Fibroblast of skin of left biceps (primary cell): ENCODE data around the gene EXOC3L1.

Experiments
- DNase-seq, 2 experiments: peaks; one replicate each; pipeline ENCODE4 v3.0.0-alpha.2; 2013; ENCODE audit warnings: low read depth in 2 of 2

EXOC3L1 gene

DNA sequence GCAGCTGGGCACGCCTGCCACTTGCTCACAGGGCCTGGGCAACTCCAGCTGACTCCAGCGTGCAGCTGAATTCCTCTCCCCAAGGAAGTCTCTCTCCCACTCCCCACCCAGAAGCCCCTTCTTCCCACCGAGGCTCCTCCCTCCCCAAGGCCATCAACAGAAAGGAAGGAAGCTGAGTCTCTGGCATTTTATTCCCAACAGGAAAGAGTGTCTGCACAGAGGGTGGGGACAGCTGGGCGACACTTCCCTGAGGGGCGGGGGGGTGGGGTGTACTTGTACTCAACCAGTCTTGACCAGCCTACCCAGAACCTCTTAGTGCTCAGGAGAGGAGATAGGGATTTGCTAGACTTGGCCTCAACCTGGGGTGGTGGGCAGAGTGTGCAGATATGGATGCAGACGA lies at the start of gene EXOC3L1:
EXOC3L1 (minus strand) TSS at position 96 of the 400 bp plus-strand sequence. CDS start 460 bp downstream, outside the sequence.
- DNase-seq = no peak

DNA sequence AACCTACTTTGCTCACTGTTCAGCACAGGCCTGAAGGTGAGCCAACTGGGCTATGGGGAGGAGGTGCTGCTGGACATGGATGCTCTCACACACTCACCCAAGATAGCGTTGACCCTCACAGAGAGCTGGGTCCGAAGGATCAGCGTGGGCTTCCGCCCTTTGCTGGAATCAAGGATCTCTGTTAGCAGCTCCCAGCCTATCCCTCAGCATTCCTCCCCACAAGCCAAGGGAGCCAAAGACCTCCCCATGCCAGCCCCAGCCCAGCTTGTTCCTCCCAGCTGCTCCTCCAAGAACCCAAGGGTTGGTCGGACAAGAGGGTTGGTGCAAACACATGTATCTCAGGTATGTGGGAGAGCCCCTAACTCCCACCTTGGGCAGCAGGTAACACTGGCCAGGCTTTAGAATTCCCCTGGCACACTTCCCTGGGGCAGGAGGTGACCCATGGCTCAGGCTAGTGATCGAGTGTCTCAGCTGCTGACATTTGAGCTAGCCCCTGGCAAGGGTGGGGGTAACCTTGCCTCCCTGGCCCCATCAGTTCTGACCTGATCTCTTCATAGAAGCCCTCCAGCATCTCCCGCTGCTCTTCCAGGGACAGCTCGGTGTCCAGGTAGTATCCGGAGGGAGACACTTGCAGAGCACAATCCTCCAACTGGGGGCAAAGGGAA lies 49.0 kb upstream of the EXOC3L1 start:
- no peak for DNase-seq

GRCh38 chr16:67238278-67238575 lies 48.3 kb upstream of the EXOC3L1 start:
- DNase-seq = no peak

- no peak for DNase-seq
Observed at GRCh38 chr16:67237396-67238277, 47.7 kb upstream of the EXOC3L1 start.

DNA sequence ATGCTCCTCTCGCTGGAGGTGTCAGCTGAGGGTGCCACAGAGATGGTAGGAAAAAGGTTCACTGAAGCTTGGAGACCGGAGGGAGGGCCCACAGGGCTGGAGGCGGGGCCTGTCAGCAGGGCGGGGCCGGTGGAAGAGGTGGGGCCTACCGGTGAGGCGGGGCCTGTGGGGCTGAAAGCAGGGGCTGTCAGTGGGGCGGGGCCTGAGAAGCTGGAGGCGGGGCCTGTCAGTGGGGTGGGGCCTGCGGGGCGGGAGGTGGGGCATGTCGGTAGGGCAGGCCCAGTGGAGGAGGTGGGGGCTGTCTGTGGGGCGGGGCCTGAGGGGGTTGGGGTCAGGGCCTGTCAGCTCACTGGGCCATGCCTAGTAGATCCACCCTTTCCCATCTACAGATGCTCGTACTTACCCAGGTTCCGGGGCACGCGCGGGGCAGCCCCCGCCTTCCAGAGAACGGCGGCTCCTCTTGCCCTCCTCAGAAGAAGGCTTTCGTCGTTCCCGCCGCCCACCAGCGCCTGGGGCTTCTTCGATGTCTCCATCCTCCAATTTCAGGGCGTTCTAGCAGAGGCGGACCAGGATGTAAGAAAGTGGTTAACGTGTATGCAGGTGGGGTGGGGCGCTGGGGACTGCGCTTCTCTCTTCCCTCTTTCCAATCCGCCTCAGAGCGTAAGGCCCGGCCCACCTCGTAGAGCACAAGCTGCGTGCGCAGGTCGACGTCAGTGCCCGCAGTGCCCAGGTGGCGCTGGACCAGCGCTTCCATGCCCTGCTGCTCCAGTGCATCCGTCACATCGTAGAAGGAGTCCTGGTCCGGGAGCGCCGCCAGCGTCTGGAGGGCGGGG lies 46.8 kb upstream of the EXOC3L1 start:
- no peak for DNase-seq

GRCh38 chr16:67235816-67236562 lies 46.1 kb upstream of the EXOC3L1 start:
- no peak for DNase-seq

- DNase-seq = no peak
Observed at GRCh38 chr16:67234180-67234597, 44.3 kb upstream of the EXOC3L1 start.

- DNase-seq = no peak
Observed at GRCh38 chr16:67233596-67233995, 43.7 kb upstream of the EXOC3L1 start.

- no peak for DNase-seq
Observed at GRCh38 chr16:67230809-67231660, 41.1 kb upstream of the EXOC3L1 start.

DNA sequence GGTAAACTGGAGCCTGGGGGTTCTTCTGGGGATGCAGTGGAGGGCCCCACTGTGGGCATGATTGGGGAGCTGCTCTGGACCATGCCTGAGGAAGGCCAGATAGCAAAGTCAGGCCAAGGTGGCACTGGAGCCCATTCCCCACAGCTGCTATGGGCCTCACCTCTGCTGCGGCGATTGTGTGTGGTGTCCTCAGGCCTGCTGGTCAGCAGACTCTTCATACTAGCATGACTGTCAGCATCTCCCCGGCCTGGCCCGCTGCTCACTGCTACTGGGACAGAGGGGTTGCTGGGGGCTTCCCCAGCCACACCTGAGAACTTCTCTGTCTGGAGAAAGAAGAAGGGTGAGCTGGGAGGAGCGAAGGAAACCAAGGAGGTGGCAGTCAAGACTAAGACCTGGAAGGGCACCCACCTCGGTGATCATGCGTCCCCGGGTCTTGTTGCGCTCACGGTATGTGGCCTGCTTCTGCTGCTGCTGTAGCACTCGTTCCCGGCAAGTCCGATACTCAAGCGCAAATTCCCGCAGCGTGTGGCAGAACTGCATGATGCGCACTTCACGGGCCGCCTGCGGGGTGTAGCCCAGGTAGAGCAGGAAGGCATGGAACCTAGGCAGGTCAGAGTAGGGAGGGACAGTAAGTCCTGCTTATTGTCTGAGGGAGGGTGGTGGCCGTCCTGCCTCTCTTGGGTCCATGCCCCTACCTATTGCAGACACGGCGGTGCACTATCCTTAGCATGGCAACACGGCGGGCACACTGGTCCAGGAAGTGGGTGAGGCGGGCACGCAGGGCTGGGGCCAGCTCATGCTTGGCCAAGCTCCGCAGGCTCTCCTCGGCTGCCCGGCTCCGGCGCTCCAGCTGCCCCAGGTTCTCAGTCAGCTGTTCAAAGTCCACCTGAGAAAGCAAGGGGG lies 40.2 kb upstream of the EXOC3L1 start:
- DNase-seq = no peak

DNA sequence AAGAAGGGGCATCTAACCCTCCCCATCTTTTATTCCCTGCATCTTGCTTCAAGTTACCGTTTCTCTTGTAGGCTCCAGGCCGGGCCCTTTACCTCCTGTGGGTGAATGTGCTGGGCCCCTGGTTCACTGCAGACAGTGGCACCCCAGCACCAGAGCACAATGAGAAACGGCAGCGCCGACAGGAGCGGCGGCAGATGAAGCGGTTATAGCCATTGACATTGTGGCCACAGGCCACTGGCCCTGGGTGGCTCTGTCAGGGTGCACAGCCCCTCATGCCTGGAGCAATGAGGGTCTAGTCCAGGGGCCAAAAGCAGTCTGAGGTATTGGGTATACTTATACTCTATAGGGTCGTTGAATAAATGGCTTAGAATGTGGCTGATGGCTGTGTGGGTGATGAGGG lies 39.0 kb upstream of the EXOC3L1 start:
- no peak for DNase-seq

DNA sequence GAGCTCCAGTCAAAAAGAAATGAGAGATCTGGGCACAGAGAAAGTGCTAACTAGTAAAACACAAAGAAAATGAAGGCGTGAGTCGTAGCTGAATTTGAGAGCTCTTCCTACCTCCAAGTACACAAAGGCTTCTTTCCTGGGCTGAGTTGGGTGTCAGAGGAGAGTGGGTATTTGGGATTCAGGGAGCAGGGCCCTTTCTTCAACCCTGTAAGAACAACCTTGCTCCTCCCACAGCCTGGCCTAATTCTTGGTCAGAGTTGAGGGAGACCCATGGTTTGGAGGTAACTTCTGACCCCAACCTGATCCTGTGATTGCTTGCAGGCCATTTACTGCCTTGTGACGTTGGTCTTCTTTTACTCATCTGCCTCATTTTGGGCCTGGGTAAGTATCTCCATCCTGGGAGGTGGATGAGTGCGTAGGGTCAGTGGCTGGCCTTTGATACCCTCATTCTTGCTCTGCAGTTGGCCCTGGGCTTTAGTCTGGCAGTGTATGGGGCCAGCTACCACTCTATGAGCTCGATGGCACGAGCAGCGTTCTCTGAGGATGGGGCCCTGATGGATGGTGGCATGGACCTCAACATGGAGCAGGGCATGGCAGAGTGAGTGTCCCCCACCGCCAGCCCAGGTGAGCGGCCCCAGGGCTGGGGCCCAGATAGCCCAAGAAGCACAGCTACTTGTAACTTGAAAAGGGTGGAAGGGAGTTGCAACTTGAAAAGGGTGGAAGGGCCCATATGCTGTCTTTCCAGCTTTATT lies 38.3 kb upstream of the EXOC3L1 start:
- no peak for DNase-seq

DNA sequence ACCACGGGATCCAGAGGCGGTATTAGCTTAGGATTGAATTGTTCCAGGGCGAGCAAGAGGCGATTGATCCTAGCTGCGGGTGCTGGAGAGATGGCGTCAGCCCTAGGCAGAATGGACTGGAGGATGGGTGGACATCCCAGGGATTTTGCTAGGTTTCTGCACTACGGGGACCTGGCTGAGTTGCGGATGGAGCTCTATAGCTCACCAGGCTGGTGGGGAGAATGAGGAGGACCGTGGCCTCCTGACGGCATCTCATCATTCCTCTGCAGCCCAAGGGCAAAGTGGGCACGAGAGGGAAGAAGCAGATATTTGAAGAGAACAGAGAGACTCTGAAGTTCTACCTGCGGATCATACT lies 37.6 kb upstream of the EXOC3L1 start:
- no peak for DNase-seq

DNA sequence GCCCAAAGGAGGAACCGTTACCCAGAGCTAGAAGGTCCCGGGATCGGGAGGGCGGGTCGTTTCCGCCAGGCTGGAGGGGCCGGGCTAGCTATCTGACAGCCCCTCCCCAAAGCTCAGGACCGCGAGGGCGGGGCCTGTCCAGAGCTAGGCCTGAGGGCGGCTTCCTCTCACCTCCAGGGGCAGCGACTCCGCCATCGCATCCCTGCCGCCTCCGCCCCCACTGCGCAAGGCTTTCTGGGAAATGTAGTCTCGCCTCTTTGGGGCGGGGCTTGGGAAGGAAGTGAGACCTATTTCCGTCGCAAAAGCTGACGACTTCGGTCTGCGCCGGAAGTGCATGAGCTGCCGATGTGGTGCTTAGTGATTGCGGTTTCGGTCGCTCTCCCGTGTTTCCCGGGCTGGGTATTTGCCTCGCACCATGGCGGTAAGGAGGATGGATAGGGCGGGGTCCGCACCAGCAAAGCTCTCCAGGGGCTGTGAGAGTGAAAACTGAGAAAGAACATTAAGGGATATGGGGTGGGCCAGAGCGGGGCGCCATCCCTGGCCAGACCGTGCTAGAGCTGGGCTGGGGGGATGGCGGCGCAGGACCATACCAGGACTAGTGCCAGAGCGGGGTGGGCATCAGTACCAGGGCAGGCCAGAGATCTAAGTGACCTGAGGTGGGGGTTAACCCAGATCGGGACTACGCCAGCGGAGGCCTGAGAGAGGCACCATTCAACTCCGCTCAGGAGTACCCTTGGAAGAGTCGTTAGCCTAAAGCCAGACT lies 37.0 kb upstream of the EXOC3L1 start, which contains the start of gene TMEM208:
TMEM208 (plus strand) TSS at position 327 of the 763 bp plus-strand sequence; CDS start at position 416, 89 bp downstream.
- DNase-seq = peak; percentile 95 to 96

DNA sequence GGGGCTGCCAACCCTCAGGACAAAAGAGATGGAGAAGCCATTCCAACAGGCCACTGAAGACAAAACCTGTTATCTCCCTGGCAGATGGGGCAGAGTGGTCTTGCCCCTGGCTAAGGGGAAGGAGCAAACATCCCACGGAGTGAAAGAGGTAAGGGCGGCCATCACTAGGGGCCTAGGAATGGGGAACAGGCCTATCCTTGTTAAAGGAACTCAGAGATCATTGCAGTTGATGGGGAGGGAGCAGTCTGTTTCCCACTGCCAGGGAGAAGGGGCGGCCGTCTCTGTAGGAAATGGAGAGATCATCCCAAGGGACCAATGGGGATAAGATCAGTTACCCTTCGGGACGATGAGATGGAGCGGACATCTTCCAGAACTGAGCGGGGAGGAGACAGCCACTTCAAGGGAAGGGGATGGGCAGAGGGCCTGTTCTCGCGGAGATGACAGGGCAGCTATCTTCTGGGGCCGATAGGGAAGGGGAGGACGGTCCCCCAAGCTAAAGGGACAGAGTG lies 36.4 kb upstream of the EXOC3L1 start:
- DNase-seq = no peak

GRCh38 chr16:67223992-67224391 lies 34.1 kb upstream of the EXOC3L1 start:
- DNase-seq = no peak

DNA sequence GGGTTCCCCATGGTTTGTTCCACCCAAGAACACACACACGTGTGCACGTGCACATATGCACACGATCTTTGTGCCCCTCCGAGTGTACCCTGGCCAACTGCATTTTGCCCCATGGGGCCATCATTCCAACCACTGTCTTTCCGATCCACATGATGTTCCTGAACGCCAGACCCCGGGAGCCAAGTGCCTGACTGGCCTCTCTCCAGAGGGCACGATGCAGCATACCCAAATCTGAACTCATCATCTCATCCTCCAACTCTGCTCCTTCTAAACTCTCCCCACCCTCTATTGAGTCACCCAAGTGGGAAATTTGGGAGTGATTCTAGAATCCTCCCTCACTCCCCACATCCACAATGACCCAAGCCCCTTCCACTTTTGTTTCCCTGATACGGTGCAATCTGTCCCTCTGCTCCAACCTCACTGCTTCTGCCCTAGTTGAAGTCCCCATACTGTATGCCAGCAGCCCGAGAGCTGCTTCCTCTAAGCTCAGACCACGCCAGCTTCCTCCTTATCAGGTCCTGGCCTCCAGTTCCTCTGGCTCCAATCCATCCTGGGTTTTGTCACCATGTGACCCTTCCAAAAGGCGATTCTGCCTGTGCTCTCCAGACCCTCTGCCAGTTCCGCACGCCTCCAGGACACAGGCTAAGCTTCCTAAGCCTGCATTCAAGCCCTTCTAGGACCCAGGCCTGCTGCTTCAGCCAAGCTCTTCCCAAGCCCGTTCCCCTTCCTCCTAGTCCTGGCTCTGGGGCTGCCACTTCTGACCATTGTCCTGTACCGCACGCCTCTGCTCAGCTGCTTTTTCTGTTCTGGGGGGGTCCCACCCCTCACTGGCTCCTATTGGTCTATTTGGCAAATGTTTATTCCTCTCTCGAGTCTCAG lies 26.9 kb upstream of the EXOC3L1 start:
- DNase-seq = no peak
